ENCODE measurements around the gene PABPN1. TPM values are rescaled to one million over a fixed set of nuclear protein-coding genes. Genes with fewer than 3 reads are reported as not detected.
"Not testable (repeated sequence)": the region's sequence is repeated elsewhere in the genome, so short reads cannot be mapped to it uniquely, and the experiment has no call there.

The PABPN1 gene, protein sequence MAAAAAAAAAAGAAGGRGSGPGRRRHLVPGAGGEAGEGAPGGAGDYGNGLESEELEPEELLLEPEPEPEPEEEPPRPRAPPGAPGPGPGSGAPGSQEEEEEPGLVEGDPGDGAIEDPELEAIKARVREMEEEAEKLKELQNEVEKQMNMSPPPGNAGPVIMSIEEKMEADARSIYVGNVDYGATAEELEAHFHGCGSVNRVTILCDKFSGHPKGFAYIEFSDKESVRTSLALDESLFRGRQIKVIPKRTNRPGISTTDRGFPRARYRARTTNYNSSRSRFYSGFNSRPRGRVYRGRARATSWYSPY
- 10 to 100 TPM; 32.6 to 82.2 (median 45.0) TPM for total RNA-seq
- 100 to 1,000 TPM; 154 to 166 TPM for polyA plus RNA-seq

- DNase-seq = peak; percentile 98 to 100 (median 99)
- TF ChIP-seq CTCF (IDR thresholded peaks at IDR 0.05) = no peak
- 5% methylated on average over 56 to 63 of the region's 63 CpGs for WGBS, 2 donors
- peaks cover 4 to 15% (median 9%) of the 10 kb centered on the region in 3 donors for H3K4me1 ChIP-seq
- no peaks in the 10 kb centered on the region for H3K27me3 ChIP-seq
- intact Hi-C loops (cut with DNase I) = no loop called here
- FAIRE-seq = peak; percentile 95
- no peaks in the 10 kb centered on the region for H3K9me3 ChIP-seq
- H3K4me3 ChIP-seq = peak within 1 kb of the TSS; percentile 76 to 90 (median 86)
- H3K36me3 ChIP-seq = peaks cover 0 to 26% (median 13%) of the 10 kb centered on the region in 3 donors
- ATAC-seq = peak; percentile 90 to 95 (median 92)
- peak within 1 kb of the TSS; percentile 89 to 95 (median 92) for H3K27ac ChIP-seq
Measured at GRCh38 chr14:23320584-23321571, at the start of gene PABPN1. TSS of gene PABPN1 (plus strand) at chr14:23321457. CDS start at chr14:23321470, 13 bp downstream.

DNA sequence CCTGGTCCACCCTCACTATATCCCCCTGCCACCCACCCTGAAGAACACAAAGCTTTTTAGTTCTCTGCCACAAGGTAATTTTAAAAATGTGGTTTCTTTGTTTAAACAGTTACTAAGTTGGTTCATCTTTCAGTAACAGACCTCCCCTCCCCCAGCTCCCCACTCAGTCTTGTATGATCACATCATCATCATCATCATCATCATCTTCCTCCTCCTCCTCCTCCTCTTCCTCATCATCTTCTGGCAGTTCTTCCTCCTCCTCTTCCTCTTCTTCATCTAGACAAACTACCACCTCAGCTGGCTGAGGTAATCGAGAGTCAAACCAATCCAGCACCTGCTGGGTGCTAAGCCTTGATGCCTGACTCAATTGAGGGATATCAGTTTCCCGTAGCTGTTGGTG, 45.8 kb upstream of the PABPN1 start:
- intact Hi-C loops (cut with DNase I) = no loop called here

GRCh38 chr14:23277189-23277588, 44.1 kb upstream of the PABPN1 start:
- intact Hi-C loops (cut with DNase I) = no loop called here
- WGBS, 2 donors = 75 to 78% methylated on average over 3 of the region's 3 CpGs
- TF ChIP-seq CTCF (IDR thresholded peaks at IDR 0.05) = no peak
- DNase-seq (no peak), FAIRE-seq (no peak), ATAC-seq (no peak)
- H3K4me1 ChIP-seq = no peaks in the 10 kb centered on the region
- no peak overlapping the region for H3K27ac ChIP-seq
- no peak overlapping the region for H3K4me3 ChIP-seq
- no peaks in the 10 kb centered on the region for H3K9me3 ChIP-seq
- no peaks in the 10 kb centered on the region for H3K27me3 ChIP-seq
- H3K36me3 ChIP-seq = no peaks in the 10 kb centered on the region

More for the DNA sequence above, 45.8 kb upstream of the PABPN1 start:
- no peak overlapping the region for H3K4me3 ChIP-seq
- ATAC-seq (no peak), DNase-seq (no peak), FAIRE-seq (no peak)
- no peaks in the 10 kb centered on the region for H3K9me3 ChIP-seq
- no peak for TF ChIP-seq CTCF (IDR thresholded peaks at IDR 0.05)
- H3K4me1 ChIP-seq = no peaks in the 10 kb centered on the region
- no peaks in the 10 kb centered on the region for H3K36me3 ChIP-seq
- WGBS, 2 donors = 88% methylated on average over 2 of the region's 2 CpGs
- no peaks in the 10 kb centered on the region for H3K27me3 ChIP-seq
- H3K27ac ChIP-seq = no peak overlapping the region

DNA sequence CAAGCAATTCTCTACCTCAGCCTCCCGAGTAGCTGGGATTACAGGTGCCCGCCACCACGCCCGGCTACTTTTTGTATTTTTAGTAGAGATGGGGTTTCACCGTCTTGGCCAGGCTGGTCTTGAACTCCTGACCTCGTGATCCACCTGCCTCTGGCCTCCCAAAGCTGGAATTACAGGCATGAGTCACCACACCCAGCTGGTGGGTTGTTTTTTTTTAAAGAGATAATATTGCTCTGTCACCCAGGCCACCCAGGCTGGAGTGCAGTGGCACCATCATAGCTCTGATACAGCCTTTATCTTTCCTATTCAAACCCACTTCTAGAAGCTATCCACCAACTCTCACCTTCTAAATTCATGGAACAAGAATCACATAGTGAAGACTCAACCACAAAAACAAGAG, 43.3 kb upstream of the PABPN1 start:
- H3K27ac ChIP-seq; H3K27me3 ChIP-seq; intact Hi-C loops (cut with DNase I); H3K36me3 ChIP-seq; H3K4me3 ChIP-seq; ATAC-seq; DNase-seq; H3K4me1 ChIP-seq; H3K9me3 ChIP-seq; FAIRE-seq: not testable (repeated sequence)
- WGBS, 2 donors = 95 to 97% methylated on average over 6 of the region's 6 CpGs

GRCh38 chr14:23281247-23281646, 40.0 kb upstream of the PABPN1 start:
- H3K9me3 ChIP-seq = no peaks in the 10 kb centered on the region
- no peak overlapping the region for H3K27ac ChIP-seq
- intact Hi-C loops (cut with DNase I) = no loop called here
- TF ChIP-seq CTCF (IDR thresholded peaks at IDR 0.05) = no peak
- no peak for FAIRE-seq
- no peak for DNase-seq
- 95 to 96% methylated on average over 6 of the region's 6 CpGs for WGBS, 2 donors
- no peaks in the 10 kb centered on the region for H3K36me3 ChIP-seq
- no peak for ATAC-seq
- no peak overlapping the region for H3K4me3 ChIP-seq
- H3K27me3 ChIP-seq = no peaks in the 10 kb centered on the region
- H3K4me1 ChIP-seq = peaks cover 0 to 9% (median 7%) of the 10 kb centered on the region in 3 donors
